ENCODE results near the gene PLCH2.
"Not testable (repeated sequence)": the region's sequence is repeated elsewhere in the genome, so short reads cannot be mapped to it uniquely, and the experiment has no call there.

The PLCH2 gene

GRCh38 chr1:2440346-2440745 is 35.7 kb upstream of the PLCH2 start:
- not testable (repeated sequence) for DNase-seq (ENCODE audit: low read depth)

- DNase-seq (ENCODE audit: low read depth) = peak; percentile 21
These were observed 34.3 kb upstream of the PLCH2 start for GRCh38 chr1:2441746-2442145.

- no peak for DNase-seq (ENCODE audit: low read depth)
These were observed 33.4 kb upstream of the PLCH2 start for GRCh38 chr1:2442661-2443060.

GRCh38 chr1:2443277-2444137 is 32.6 kb upstream of the PLCH2 start:
- DNase-seq (ENCODE audit: low read depth) = peak; percentile 39

GRCh38 chr1:2444138-2444591 is 31.9 kb upstream of the PLCH2 start:
- no peak for DNase-seq (ENCODE audit: low read depth)

GRCh38 chr1:2445162-2445822 is 30.8 kb upstream of the PLCH2 start:
- no peak for DNase-seq (ENCODE audit: low read depth)

GRCh38 chr1:2445823-2446215 is 30.3 kb upstream of the PLCH2 start:
- DNase-seq (ENCODE audit: low read depth) = no peak

- no peak for DNase-seq (ENCODE audit: low read depth)
These were observed 29.7 kb upstream of the PLCH2 start for GRCh38 chr1:2446394-2446793.

- DNase-seq (ENCODE audit: low read depth) = no peak
These were observed 29.2 kb upstream of the PLCH2 start for GRCh38 chr1:2446861-2447260.

GRCh38 chr1:2447276-2448097 is 28.6 kb upstream of the PLCH2 start:
- DNase-seq (ENCODE audit: low read depth) = no peak

GRCh38 chr1:2448098-2448445 is 28.0 kb upstream of the PLCH2 start:
- DNase-seq (ENCODE audit: low read depth) = peak; percentile 67

GRCh38 chr1:2449636-2450454 is 26.2 kb upstream of the PLCH2 start:
- DNase-seq (ENCODE audit: low read depth) = no peak

- DNase-seq (ENCODE audit: low read depth) = peak; percentile 97
These were observed 24.3 kb upstream of the PLCH2 start for GRCh38 chr1:2451741-2452140.

- DNase-seq (ENCODE audit: low read depth) = peak; percentile 21
These were observed 23.7 kb upstream of the PLCH2 start for GRCh38 chr1:2452201-2452931.

GRCh38 chr1:2452932-2453315 is 23.2 kb upstream of the PLCH2 start:
- DNase-seq (ENCODE audit: low read depth) = no peak

- DNase-seq (ENCODE audit: low read depth) = no peak
These were observed 21.9 kb upstream of the PLCH2 start for GRCh38 chr1:2454227-2454626.

- no peak for DNase-seq (ENCODE audit: low read depth)
These were observed 20.3 kb upstream of the PLCH2 start for GRCh38 chr1:2455757-2456156.

GRCh38 chr1:2457444-2457843 is 18.6 kb upstream of the PLCH2 start:
- no peak for DNase-seq (ENCODE audit: low read depth)

- no peak for DNase-seq (ENCODE audit: low read depth)
These were observed 17.4 kb upstream of the PLCH2 start for GRCh38 chr1:2458687-2459086.

- DNase-seq (ENCODE audit: low read depth) = not testable (repeated sequence)
These were observed 16.9 kb upstream of the PLCH2 start for GRCh38 chr1:2459102-2459753.

- DNase-seq (ENCODE audit: low read depth) = peak; percentile 47
These were observed 16.3 kb upstream of the PLCH2 start for GRCh38 chr1:2459757-2460156.
